Activated T-cell treated with anti-CD3 and anti-CD28 coated beads for 48 hours (primary cell): ENCODE data around the gene C2.
A peak's percentile ranks its signal among the peaks of the same experiment; 100 is the strongest.
"Not testable (repeated sequence)": the region's sequence is repeated elsewhere in the genome, so short reads cannot be mapped to it uniquely, and the experiment has no call there.

ENCODE experiments used
- DNase-seq: peaks from one replicate; pipeline ENCODE4 v3.0.0-alpha.2; 2020; ENCODE audit warnings: low read depth

Gene C2

DNA sequence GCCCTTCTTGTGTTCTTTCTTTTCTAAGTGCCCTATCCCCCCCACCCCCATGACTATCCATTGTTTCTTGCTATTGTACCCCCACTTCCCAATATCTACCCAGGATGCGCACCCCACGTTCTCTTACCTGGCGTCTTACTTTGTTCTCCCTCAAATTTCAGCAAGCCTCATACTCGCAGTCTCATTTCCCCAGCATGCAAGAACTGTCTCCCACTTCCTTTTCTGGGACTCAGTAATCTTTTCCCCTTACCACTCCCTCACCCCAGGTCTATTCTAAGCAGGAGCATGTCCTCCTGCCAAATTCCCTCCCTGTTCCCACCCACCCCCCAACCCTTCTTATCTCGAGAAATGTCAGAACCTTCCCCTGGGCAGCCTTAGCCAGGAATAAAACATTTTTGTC lies 28.3 kb upstream of the C2 start:
- no peak for DNase-seq

DNA sequence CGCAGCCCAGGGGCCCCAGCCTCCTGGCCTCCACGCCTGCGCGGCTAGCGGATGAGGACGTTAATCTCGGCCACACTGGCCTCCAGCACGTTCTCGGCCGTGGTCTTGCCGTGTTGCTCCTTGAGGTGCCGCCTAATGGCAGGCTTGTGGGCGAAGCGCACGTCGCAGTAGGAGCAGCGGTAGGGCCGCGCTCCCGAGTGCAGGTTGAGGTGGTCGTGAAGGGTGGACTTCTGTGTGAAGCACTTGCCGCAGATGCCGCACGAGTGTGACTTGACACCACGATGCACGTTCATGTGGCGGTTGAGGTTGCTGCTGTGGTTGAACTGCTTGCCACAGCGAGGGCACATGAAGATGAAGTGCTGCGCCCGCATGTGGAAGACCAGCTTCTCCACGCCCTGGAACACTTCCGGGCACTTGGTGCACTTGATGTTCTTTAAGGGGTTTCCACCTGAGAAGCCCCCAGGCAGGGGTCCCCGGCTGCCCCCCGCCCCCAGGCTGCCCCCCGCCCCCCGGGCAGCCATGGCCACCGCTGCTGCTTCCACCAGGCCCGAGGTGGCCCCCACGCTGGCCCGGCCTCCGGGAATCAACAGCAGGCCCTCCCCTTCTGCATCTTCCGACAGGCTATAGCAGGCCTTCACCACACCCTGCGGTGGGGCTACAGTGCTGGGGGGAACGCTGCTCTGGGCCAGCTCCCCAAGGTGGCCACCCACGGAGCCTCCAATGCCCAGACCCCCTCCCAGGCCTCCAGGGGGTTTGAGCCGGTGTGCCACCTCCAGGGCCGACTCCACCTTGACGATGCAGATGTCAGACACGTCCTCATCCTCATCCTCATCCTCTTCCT lies 27.4 kb upstream of the C2 start:
- no peak for DNase-seq

DNA sequence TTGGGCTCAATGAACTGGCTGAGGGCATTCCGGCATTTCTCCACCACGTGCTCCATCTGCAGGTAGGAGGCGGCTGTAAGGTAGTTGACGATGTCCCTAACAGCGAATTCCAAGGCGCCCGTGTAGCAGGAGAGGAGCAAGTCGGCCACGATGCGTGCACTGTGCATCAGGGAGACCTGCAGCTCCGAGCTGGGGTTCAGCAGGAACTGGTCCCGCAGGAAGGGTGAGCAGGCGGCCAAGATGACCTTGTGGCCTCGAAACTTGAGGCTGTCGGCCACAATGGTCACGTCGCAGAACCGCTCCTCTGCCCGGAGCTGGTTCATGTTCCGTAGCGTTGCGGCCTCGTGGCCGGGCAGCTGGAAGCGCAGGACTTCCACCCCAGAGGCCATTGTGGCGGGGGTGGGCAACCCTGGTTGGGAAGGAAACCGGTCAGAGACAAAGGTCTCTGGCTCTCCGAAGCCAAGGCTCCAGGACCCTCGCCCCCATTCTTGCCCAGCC lies 26.6 kb upstream of the C2 start:
- DNase-seq, result no peak

DNA sequence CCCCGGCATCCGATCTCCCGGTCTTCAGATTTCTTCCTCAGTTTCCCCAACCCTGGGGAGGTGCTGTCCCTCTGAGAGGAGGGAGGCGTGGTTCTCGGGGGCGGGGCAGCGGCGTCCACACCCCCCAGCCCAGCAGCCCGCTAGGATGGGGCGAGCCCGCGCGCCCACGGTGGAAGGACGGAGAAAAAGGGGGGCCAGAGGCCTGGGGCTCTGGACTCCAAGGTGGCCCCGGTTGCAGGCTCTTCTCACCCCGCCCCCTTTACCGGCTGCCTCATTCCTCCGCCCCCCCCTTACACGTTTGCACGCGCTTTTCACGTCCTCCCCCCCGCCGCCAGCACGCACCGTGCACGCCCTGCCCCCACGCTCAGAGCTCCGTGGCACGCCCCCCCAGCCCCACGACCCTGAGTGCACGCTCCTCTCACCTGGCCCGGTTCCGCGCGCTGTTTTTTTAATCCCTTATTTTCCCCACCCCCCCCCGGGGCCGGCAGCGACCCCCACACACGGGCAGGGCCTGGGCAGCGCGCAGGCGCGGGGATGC lies 26.0 kb upstream of the C2 start:
- peak; percentile 55 for DNase-seq

DNA sequence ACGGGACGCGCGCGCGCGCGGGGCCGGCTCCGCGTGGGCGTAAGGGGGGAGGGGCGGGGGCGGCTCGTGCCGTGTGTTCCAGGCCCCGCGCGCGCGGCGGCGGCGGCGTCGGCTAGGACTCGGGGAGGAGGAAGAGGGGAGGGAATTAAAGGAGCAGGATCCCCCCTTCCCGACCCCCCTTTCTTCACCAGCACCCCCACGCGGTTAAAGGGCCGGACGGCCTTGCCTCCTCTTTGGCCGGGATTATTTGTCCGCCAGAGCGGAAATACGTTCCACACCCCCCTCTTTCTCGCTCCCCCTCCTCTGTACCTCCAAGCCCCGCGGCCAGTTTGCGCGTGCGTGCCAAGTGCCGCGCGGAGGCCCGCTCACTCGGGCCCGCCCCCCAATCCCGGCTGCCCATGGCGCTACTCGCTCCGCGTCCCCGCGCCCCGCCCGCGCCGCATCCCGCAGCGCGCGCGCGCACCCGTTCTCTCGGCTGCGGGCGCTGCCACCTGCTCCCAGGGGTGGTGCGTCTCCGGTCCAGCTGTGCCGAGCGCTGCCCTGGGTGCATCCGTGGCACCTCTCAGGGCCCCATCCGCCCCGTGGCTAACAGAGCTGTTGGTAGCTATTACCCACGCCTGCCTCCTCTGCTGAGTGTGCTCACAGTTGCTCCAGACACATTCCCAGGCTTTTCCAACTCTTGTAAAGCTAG lies 25.4 kb upstream of the C2 start, which contains the start of gene ZBTB12:
Gene ZBTB12 (minus strand): TSS at position 134 of the 691 bp plus-strand sequence. CDS start 781 bp downstream, outside the sequence.
- DNase-seq, result peak; percentile 86

DNA sequence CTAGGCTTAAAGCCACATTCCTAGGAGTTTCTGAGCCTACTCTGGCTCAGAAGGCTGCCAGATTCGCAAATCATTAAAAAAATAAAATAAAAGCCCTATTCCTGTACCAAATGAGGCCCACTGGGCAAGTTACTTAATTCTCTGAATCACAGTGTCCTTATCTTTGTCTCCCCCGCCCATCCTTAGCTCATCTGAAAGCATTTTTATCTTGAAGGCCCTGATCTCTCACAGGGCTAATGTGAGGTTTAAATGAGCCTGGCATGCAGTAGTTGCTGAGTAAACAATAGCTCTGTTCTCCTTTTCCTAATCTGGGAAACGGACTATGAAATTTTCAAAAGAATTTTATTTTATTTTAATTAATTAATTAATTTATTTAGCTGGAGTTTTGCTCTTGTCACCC lies 23.6 kb upstream of the C2 start:
- no peak for DNase-seq

DNA sequence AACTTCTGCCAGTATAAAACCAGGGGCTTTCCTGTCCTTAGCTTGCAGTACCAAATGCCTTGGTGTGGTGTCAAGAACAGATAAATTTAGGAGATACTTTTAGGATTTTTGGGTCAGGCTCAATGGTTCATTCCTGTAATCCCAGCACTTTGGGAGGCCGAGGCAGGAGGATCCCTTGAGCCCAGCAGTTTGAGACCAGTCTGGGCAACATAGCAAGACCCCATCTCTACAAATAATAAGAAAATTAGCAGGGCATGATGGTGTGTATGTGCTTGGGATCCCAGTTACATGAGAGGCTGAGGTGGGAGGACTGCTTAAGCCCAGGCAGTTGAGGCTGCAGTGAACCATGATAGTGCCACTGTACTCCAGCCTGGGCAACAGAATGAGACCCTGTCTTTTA lies 22.5 kb upstream of the C2 start:
- no peak for DNase-seq

DNA sequence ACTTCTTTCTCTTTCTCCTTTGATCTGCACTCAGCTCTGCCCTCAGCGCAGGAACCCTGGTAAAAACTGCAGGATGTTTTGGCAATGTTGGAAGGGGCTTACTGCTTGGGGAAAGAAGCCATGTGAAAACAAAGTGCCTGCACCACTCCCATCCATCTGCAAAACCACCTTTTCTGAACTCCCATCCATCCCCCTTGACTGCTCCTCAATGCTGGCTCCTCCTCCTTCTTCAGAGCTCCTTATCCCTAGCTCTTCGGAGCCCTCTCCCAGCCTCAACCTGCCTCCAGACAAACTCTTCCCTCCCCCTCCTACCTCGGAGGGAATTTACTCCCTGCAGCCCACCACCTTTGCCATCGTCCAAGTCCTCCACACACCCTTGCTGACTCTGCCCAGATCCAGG lies 21.4 kb upstream of the C2 start:
- DNase-seq, result no peak

DNA sequence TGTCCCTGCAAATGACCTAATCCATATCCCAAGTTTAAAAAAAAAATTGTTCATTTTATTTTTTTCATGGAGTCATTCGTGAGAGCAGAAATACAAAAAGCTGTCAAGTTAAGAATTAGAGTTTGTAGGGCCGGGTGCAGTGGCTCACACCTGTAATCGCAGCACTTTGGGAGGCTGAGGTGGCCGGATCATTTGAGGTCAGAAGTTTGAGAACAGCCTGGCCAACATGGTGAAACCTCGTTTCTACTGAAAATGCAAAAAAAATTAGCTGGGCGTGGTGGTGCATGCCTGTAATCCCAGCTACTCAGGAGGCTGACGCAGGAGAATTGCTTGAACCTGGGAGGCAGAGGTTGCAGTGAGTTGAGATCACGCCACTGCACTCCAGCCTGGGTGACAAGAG lies 20.8 kb upstream of the C2 start:
- DNase-seq, result not testable (repeated sequence)

DNA sequence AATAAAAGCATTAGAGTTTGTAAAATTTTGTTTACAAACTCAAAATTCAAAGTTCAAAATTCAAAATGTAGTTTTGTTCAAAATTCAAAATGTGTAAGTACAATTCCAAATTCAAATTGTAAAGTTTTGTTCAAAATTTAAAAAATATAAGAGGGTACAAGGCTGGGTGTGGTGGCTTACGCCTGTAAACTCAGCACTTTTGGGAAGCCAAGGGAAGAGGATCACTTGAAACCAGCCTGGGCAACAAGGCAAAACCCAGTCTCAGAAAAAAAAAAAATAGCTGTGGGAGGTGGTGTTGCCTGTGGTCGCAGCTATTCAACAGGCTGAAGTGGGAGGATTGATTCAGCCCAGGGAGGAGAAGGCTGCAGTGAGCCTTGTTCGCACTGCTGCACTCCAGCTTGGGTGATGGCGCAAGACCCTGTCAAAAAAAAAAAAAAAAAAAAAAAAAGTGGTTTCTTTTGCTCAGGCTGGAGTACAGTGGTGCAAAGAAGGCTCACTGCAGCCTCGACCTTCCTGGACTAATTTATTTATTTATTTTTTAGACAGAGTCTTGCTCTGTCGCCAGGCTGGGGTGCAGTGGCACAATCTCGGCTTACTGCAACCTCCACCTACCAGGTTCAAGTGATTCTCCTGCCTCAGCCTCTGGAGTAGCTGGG lies 20.2 kb upstream of the C2 start:
- DNase-seq, result no peak

DNA sequence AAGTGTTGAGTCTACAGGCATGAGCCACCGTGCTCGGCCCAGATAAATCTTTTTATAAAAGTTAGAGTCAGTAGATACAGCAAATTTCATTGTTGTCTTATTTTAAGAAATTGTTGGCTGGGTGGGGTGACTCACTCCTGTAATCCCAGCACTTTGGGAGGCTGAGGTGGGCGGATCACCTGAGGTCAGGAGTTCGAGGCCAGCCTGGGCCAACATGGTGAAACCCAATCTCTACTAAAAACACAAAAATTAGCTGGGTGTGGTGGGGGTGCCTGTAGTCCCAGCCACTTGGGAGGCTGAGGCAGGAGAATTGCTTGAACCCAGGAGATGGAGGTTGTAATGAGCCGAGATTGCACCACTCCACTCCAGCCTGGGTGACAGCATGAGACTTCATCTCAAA lies 19.3 kb upstream of the C2 start:
- not testable (repeated sequence) for DNase-seq

DNA sequence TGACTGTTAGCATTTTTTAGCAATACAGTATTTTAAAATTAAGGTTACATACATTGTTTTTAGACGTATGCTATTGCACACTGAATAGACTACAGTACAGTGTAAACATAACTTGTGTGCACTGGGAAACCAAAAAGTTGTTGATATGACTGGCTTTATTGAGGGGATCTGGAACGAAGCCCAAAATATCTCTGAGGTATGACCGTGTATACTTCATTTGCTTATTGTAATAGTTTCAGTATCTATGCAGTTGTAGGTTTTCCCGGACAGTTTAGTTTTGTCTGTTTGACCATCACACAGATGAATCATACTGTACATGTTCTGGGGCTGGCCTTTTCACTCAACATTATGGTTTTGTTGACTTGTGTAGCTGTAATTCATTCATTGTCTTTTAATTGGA lies 18.7 kb upstream of the C2 start:
- no peak for DNase-seq

DNA sequence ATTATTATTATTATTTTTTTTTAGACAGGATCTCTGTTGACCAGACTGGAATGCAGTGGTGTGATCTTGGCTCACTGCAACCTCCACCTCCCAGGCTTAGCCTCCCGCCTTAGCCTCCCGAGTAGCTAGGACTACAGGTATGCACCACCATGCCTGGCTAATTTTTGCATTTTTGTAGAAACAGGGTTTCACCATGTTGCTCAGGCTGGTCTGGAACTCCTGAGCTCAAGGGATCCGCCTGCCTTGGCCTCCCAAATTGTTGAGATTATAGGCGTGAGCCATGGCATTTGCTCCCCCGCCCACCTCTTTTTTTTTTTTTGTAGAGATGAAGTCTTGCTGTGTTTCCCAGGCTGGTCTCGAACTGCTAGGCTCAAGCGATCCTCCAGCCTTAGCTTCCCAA lies 18.2 kb upstream of the C2 start:
- DNase-seq, result not testable (repeated sequence)

DNA sequence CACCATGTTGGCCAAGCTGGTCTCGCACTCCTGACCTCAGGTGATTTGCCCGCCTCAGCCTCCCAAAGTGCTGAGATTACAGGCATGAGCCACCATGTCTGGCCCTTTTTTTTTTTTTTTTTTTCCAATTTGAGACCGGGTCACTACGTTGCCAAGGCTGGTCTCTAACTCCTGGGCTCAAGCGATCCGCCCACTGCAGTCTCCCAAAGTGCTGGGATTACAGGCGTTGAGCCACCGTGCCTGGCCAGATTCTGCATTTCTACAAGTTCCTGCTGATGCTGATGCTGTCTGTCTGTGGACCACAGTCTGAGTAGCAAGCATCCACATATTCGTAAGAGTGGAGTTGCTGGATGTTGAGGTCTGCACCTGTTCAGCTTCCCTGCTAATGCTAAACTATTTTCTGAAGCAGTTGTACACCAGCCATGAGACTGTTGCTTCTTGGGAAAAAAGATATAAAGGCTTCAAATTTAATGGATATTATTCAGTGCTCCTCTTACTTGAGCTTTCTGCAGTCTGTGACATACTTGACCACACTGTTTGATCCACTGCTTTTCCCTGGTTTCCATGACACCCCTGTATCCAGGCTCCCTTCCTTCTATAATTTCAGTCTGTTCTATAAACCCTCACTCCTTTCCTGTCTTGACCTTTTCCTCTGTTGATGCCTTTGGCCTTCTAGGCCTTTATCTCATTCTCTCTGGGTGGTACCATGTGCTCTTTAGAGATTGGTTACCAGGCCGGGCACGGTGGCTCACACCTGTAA lies 15.5 kb upstream of the C2 start:
- no peak for DNase-seq

DNA sequence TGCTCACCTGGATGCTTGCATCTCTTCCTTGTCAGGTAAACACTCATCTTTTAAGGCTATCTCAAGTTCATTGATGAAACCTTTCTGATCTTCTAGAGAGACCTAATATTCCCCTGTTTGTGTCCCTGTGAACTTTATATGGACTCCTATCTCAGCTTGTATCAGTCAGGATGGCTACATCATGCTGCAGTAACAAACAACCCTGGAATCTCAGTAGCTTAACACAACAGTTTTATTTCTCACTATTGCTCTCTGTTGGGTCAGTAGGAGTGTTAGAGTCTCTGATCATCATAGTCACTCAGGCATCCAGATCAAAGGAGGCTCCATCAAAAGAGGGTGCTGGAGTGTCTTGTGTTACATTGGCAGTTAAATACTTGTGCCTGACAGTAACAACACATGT lies 12.2 kb upstream of the C2 start:
- no peak for DNase-seq

DNA sequence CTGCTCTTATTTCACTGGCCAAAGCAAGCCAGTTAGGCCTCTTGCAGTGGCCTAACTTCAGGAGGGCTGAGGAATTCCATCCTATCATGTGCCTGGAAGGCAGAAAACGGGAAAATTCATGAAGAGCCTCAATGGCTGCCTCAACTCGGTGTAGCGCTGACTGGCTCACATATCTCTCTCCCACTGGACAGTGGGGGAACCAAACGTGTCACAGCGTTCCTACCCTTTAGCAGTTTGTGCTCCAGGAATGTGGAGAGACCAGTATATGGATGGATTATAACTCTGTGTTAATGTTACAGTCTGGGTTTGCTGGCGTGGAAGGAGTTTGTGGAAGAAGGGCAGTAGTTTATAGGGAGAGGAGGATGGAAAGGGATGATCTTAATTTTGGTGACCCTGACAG lies 11.8 kb upstream of the C2 start:
- DNase-seq, result no peak

DNA sequence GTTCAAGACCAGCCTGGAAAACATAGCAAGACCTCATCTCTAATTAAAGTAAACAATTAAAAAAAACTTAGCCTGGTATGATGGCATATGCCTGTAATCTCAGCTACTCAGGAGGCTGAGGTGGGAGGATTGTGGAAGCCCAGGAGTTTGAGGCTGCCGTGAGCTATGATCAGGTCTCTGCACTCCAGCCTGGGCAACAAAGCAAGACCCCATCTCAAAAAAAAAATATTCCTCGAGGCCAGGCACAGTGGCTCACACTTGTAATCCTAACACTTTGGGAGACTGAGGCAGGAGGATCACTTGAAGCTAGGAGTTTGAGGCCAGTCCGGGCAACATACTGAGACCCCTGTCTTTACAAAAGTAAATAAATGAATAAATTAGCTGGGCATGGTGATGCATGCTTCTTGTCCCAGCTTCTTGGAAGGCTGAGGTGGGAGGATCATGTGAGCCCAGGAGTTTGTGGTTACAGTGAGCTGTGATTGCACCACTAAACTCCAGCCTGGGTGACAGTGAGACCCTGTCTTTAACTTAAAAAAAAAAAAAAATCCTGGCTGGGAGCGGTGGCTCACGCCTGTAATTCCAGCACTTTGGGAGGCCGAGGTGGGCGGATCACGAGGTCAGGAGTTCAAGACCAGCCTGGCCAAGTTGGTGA lies 9.3 kb upstream of the C2 start:
- no peak for DNase-seq

DNA sequence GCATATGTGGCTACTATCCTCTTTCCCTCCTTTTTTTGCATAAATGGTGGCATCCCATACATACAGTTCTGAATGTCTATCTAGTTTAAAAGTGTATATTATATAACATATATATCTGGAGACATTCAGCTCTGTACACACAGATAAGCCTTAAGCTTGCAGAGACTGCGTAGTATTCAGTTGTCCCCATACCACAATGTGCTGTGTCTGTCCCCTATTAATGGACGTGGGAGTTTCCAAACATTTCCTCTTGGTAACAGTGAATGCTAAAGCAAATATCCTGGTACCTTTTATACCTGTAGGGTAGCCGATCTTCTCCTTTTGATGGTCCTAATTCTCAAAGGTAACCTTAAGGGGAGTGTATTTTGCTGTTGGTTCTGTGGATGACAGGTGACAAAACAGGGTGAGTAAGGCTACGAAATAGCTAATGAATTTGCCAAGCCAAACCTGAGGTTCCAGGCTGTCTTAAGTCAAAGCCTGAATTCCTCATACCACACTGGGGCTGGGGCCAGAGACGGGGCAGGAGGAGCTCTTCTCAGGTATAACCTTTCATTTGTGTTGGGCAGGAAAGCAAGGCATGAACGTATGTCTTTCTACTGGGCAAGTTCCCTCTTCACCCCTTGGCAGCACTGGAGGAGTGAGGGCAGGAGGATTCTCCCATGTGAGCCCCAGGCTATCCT lies 7.8 kb upstream of the C2 start:
- no peak for DNase-seq

DNA sequence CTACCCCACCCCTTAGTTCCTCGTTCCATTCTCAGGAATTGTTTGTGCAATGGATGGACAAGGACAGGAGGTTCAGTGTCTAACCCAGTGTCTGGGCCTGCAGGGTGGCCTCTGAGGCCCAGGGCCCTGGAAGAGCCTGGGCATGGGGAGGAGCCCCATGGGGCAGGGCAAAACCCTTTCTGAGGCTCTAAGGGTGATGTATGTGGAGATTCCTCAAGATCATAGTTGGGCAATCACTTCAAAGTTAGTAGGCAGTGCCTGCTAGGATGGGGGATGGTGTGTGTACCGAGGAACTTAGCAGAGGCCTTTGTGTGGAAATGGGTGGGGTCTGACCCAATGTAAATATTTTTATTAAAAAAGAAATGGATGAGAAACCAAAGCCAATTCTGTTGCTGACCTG lies 6.7 kb upstream of the C2 start:
- DNase-seq, result no peak

DNA sequence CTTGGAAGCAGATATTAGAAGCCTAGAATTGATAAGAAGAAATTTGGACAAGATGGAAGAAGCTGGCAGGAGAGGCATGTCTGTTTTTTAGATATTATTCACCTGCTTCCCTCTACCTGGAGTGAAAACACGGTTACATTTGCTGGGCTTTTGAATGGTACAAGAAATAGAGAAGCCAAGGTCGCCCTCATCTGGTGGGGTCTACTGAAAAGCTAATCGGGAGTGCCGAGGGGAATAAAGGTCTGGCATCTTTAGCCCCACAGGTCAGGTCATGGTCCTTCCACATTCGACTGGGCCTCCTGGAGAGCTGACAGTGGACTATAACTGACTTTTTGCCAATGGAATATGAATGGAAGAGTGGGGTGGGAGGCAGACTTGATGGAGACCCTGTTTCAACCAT lies 4.6 kb upstream of the C2 start:
- DNase-seq, result no peak
